ENCODE results near the gene SAMHD1.

GRCh38 chr20:36888880-36889516, 62.5 kb downstream of the SAMHD1 start:
- TF ChIP-seq CTCF (IDR thresholded peaks at IDR 0.05 in 8 of 11, conservative IDR thresholded peaks at IDR 0.05 in 3 of 11), result no peak
- no peak for TF ChIP-seq POLR2A (IDR thresholded peaks at IDR 0.05)
- peak; percentile 26 to 69 (median 39) for TF ChIP-seq POLR2AphosphoS5 (IDR thresholded peaks at IDR 0.05)

All from spleen (tissue), 7 donors.